ENCODE measurements around the gene EEA1.
"Not testable (repeated sequence)": the region's sequence is repeated elsewhere in the genome, so short reads cannot be mapped to it uniquely, and the experiment has no call there.

EEA1 gene

GRCh38 chr12:92928962-92929915 lies at the start of gene EEA1:
EEA1 (minus strand) TSS chr12:92929295; CDS start chr12:92929066, 229 bp downstream.
- DNase-seq (ENCODE audit: low read depth in 3 of 3): peak; percentile 92 to 93 (median 93)

- DNase-seq (ENCODE audit: low read depth in 3 of 3): no peak
Measured at GRCh38 chr12:92978607-92979006, 49.5 kb upstream of the EEA1 start.

- DNase-seq (ENCODE audit: low read depth in 3 of 3): no peak
Measured at GRCh38 chr12:92977326-92977725, 48.2 kb upstream of the EEA1 start.

- DNase-seq (ENCODE audit: low read depth in 3 of 3): no peak
Measured at GRCh38 chr12:92974759-92975158, 45.7 kb upstream of the EEA1 start.

- DNase-seq (ENCODE audit: low read depth in 3 of 3): no peak
Measured at GRCh38 chr12:92973614-92974013, 44.5 kb upstream of the EEA1 start.

- DNase-seq (ENCODE audit: low read depth in 3 of 3): no peak
Measured at GRCh38 chr12:92971859-92972524, 42.9 kb upstream of the EEA1 start.

- DNase-seq (ENCODE audit: low read depth in 3 of 3): no peak
Measured at GRCh38 chr12:92968176-92968813, 39.2 kb upstream of the EEA1 start.

- not testable (repeated sequence) for DNase-seq (ENCODE audit: low read depth in 3 of 3)
Measured at GRCh38 chr12:92964378-92964777, 35.3 kb upstream of the EEA1 start.

- no peak for DNase-seq (ENCODE audit: low read depth in 3 of 3)
Measured at GRCh38 chr12:92961949-92962348, 32.9 kb upstream of the EEA1 start.

- DNase-seq (ENCODE audit: low read depth in 3 of 3): no peak
Measured at GRCh38 chr12:92955997-92956663, 27.0 kb upstream of the EEA1 start.

- DNase-seq (ENCODE audit: low read depth in 3 of 3): no peak
Measured at GRCh38 chr12:92953747-92954146, 24.7 kb upstream of the EEA1 start.

- DNase-seq (ENCODE audit: low read depth in 3 of 3): no peak
Measured at GRCh38 chr12:92952394-92952793, 23.3 kb upstream of the EEA1 start.

GRCh38 chr12:92951006-92951405 lies 21.9 kb upstream of the EEA1 start:
- no peak for DNase-seq (ENCODE audit: low read depth in 3 of 3)

GRCh38 chr12:92950011-92950410 lies 20.9 kb upstream of the EEA1 start:
- no peak for DNase-seq (ENCODE audit: low read depth in 3 of 3)

- DNase-seq (ENCODE audit: low read depth in 3 of 3): no peak
Measured at GRCh38 chr12:92949466-92949865, 20.4 kb upstream of the EEA1 start.

- DNase-seq (ENCODE audit: low read depth in 3 of 3): no peak
Measured at GRCh38 chr12:92947589-92948215, 18.6 kb upstream of the EEA1 start.

- DNase-seq (ENCODE audit: low read depth in 3 of 3): no peak
Measured at GRCh38 chr12:92945659-92946220, 16.6 kb upstream of the EEA1 start.

- DNase-seq (ENCODE audit: low read depth in 3 of 3): no peak
Measured at GRCh38 chr12:92943482-92944250, 14.6 kb upstream of the EEA1 start.

- DNase-seq (ENCODE audit: low read depth in 3 of 3): no peak
Measured at GRCh38 chr12:92942905-92943304, 13.8 kb upstream of the EEA1 start.

- no peak for DNase-seq (ENCODE audit: low read depth in 3 of 3)
Measured at GRCh38 chr12:92939116-92939515, 10.0 kb upstream of the EEA1 start.
